SK-N-SH treated with all-trans-retinoic acid at 6 μM for 48 hours (cell line): Measurements from ENCODE around the gene WHRN.

Experiments used
- ATAC-seq: fragments of 200-7000 bp; cut with Tn5 transposase; 3 replicates; pipeline ENCODE4 v1.9.1; 2020; ENCODE audit warnings: mild to moderate bottlenecking, moderate library complexity
- ARNTL ChIP-seq: fragments of 450-650 bp; formaldehyde crosslinking; IDR thresholded peaks from 2 replicates; pipeline ENCODE4 v1.5.0; 2020; ENCODE audit warnings: low read depth, mild to moderate bottlenecking, moderate library complexity, borderline replicate concordance
- BACH2 ChIP-seq: fragments of 250-450 bp; sonication (Bioruptor Pico); IDR thresholded peaks from 2 replicates; pipeline ENCODE4 v1.9.0; 2021; ENCODE audit warnings: mild to moderate bottlenecking, borderline replicate concordance
- CSDC2 ChIP-seq: fragments of 250-450 bp; sonication (Bioruptor Pico); IDR thresholded peaks from 2 replicates; pipeline ENCODE4 v1.5.0; 2020; ENCODE audit warnings: mild to moderate bottlenecking, moderate library complexity
- ESRRG ChIP-seq: fragments of 250-450 bp; sonication (Bioruptor Pico); IDR thresholded peaks from 2 replicates; pipeline ENCODE4 v1.6.1; 2021; ENCODE audit warnings: mild to moderate bottlenecking
- GLIS3 ChIP-seq: fragments of 250-450 bp; sonication (Bioruptor Pico); IDR thresholded peaks from 2 replicates; pipeline ENCODE4 v1.5.0; 2020; ENCODE audit warnings: mild to moderate bottlenecking, moderate library complexity
- ISL1 ChIP-seq: fragments of 250-450 bp; sonication (Bioruptor Pico); IDR thresholded peaks from 2 replicates; pipeline ENCODE4 v2.1.2; 2022; ENCODE audit warnings: mild to moderate bottlenecking, moderate library complexity
- OSR1 ChIP-seq: fragments of 250-450 bp; sonication (Bioruptor Pico); IDR thresholded peaks from 2 replicates; pipeline ENCODE4 v1.8.0; 2022; ENCODE audit warnings: moderate library complexity, mild to moderate bottlenecking, inconsistent platforms
- RARB ChIP-seq: fragments of 250-450 bp; sonication (Bioruptor Pico); IDR thresholded peaks from 2 replicates; pipeline ENCODE4 v1.8.0; 2021; ENCODE audit warnings: mild to moderate bottlenecking, moderate library complexity
- SNAI2 ChIP-seq: fragments of 250-450 bp; sonication (Bioruptor Pico); IDR thresholded peaks from 2 replicates; pipeline ENCODE4 v1.5.0; 2020; ENCODE audit warnings: mild to moderate bottlenecking, moderate library complexity
- TCF4 ChIP-seq: fragments of 250-450 bp; sonication (Bioruptor Pico); IDR thresholded peaks from 2 replicates; pipeline ENCODE4 v1.8.0; 2021; ENCODE audit warnings: mild to moderate bottlenecking, moderate library complexity, borderline replicate concordance
- TOX ChIP-seq: fragments of 250-450 bp; sonication (Bioruptor Pico); IDR thresholded peaks from 2 replicates; pipeline ENCODE4 v1.8.0; 2021; ENCODE audit warnings: mild to moderate bottlenecking, moderate library complexity, borderline replicate concordance
- ZC3H10 ChIP-seq: fragments of 250-450 bp; sonication (Bioruptor Pico); IDR thresholded peaks from 2 replicates; pipeline ENCODE4 v1.5.1; 2021; ENCODE audit warnings: mild to moderate bottlenecking, moderate library complexity
- ZFP3 ChIP-seq: fragments of 250-450 bp; sonication (Bioruptor Pico); IDR thresholded peaks from 2 replicates; pipeline ENCODE4 v1.5.0; 2020; ENCODE audit warnings: mild to moderate bottlenecking, moderate library complexity
- ZFP30 ChIP-seq: fragments of 450-650 bp; formaldehyde crosslinking; IDR thresholded peaks from 2 replicates; pipeline ENCODE4 v1.5.0; 2022; ENCODE audit warnings: mild to moderate bottlenecking, moderate library complexity
- ZNF565 ChIP-seq: fragments of 450-650 bp; formaldehyde crosslinking; conservative IDR thresholded peaks from 2 replicates; pipeline ENCODE4 v1.5.0; 2020; ENCODE audit warnings: low read depth, mild to moderate bottlenecking, moderate library complexity
- ZNF8 ChIP-seq: fragments of 450-650 bp; formaldehyde crosslinking; IDR thresholded peaks from 2 replicates; pipeline ENCODE4 v1.5.0; 2020; ENCODE audit warnings: mild to moderate bottlenecking, moderate library complexity
- TF ChIP-seq, protein P1 (sequence below): fragments of 250-450 bp; sonication (Bioruptor Pico); IDR thresholded peaks from 2 replicates; pipeline ENCODE4 v1.8.0; 2021; ENCODE audit warnings: low read depth, mild to moderate bottlenecking, moderate library complexity, borderline replicate concordance
- TF ChIP-seq, protein P2 (sequence below): fragments of 250-450 bp; sonication (Bioruptor Pico); IDR thresholded peaks from 2 replicates; pipeline ENCODE4 v1.5.1; 2020; ENCODE audit warnings: low read depth, mild to moderate bottlenecking, moderate library complexity
- TF ChIP-seq, protein P3 (sequence below): fragments of 250-450 bp; sonication (Bioruptor Pico); IDR thresholded peaks from 2 replicates; pipeline ENCODE4 v1.8.0; 2020; ENCODE audit warnings: mild to moderate bottlenecking, moderate library complexity, borderline replicate concordance
- TF ChIP-seq, protein P4 (sequence below): fragments of 250-450 bp; sonication (Bioruptor Pico); IDR thresholded peaks from 2 replicates; pipeline ENCODE4 v1.5.0; 2020; ENCODE audit warnings: mild to moderate bottlenecking, moderate library complexity
- TF ChIP-seq, protein P5 (sequence below): fragments of 250-450 bp; sonication (Bioruptor Pico); IDR thresholded peaks from 2 replicates; pipeline ENCODE4 v1.5.1; 2021; ENCODE audit warnings: mild to moderate bottlenecking, moderate library complexity

Gene WHRN

DNA sequence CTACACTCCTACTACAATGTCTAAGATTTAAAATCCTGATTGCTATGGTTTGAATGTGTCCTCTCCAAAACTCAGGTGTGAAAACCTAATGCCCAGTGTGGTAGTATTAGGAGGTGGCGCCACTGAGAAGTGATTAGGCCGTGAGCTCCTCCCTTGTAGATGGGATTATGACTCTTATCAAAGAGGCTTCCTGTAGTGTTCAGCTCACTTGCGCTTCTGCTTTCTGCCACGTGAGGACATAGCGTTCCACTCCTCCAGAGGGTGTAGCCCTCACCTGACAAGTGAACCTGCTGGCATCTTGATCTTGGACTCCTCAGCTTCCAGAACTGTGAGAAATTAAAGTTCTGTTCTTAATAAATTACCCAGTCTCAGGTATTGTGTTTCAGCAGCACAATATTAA is 33.0 kb upstream of the WHRN start (continued):
- TF ChIP-seq, protein P1, sequence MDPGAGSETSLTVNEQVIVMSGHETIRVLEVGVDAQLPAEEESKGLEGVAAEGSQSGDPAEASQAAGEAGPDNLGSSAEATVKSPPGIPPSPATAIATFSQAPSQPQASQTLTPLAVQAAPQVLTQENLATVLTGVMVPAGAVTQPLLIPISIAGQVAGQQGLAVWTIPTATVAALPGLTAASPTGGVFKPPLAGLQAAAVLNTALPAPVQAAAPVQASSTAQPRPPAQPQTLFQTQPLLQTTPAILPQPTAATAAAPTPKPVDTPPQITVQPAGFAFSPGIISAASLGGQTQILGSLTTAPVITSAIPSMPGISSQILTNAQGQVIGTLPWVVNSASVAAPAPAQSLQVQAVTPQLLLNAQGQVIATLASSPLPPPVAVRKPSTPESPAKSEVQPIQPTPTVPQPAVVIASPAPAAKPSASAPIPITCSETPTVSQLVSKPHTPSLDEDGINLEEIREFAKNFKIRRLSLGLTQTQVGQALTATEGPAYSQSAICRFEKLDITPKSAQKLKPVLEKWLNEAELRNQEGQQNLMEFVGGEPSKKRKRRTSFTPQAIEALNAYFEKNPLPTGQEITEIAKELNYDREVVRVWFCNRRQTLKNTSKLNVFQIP (CRISPR knock-in tag), result no peak
- TF ChIP-seq ISL1 (CRISPR knock-in tag) (no peak), ZFP3 (CRISPR knock-in tag) (no peak), TOX (no peak), ESRRG (CRISPR knock-in tag) (no peak), BACH2 (no peak)

DNA sequence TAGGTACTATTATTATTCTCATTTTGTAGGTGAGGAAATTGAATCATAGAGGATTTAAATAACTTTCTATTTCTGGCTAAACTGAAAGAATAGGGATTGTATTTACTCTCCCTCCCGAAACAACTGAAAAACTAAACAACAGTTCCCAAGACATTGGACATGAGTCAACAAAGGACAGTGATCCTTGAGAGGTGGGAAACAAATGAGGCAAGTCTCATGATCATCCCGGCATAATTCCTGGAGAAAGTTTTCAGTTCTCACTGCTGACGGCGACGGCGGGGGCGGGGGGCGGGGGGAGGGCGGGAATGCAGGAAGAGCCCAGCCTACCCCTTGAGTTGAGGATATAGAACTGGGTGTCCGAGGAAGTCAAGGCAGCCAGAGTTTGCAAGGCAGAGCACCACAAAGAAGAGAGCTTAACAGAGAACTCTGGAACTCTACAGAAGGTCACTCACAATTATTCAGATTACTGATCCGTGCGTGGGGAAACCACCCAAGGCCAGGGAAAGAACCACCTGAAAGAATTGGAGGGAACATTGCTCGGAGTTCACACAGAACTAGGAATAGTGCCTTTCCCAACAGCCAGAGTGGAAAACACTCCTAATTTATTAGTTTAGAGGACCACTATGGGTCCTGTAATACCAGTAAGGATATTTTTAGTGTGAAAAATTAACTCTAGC is 27.4 kb upstream of the WHRN start:
- TF ChIP-seq CSDC2 (CRISPR knock-in tag) (no peak), TCF4 (CRISPR knock-in tag) (no peak), TOX (no peak), ZNF565 (CRISPR knock-in tag) (no peak), GLIS3 (CRISPR knock-in tag) (no peak), ZFP3 (CRISPR knock-in tag) (no peak), SNAI2 (no peak), ZNF8 (CRISPR knock-in tag) (no peak), OSR1 (CRISPR knock-in tag) (no peak), RARB (CRISPR knock-in tag) (no peak), BACH2 (no peak), ZC3H10 (no peak), ISL1 (CRISPR knock-in tag) (no peak), ZFP30 (CRISPR knock-in tag) (no peak), ESRRG (CRISPR knock-in tag) (no peak), ARNTL (CRISPR knock-in tag) (no peak)
- TF ChIP-seq, protein P2, sequence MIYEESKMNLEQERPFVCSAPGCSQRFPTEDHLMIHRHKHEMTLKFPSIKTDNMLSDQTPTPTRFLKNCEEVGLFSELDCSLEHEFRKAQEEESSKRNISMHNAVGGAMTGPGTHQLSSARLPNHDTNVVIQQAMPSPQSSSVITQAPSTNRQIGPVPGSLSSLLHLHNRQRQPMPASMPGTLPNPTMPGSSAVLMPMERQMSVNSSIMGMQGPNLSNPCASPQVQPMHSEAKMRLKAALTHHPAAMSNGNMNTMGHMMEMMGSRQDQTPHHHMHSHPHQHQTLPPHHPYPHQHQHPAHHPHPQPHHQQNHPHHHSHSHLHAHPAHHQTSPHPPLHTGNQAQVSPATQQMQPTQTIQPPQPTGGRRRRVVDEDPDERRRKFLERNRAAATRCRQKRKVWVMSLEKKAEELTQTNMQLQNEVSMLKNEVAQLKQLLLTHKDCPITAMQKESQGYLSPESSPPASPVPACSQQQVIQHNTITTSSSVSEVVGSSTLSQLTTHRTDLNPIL (CRISPR knock-in tag), result no peak
- TF ChIP-seq, protein P3, sequence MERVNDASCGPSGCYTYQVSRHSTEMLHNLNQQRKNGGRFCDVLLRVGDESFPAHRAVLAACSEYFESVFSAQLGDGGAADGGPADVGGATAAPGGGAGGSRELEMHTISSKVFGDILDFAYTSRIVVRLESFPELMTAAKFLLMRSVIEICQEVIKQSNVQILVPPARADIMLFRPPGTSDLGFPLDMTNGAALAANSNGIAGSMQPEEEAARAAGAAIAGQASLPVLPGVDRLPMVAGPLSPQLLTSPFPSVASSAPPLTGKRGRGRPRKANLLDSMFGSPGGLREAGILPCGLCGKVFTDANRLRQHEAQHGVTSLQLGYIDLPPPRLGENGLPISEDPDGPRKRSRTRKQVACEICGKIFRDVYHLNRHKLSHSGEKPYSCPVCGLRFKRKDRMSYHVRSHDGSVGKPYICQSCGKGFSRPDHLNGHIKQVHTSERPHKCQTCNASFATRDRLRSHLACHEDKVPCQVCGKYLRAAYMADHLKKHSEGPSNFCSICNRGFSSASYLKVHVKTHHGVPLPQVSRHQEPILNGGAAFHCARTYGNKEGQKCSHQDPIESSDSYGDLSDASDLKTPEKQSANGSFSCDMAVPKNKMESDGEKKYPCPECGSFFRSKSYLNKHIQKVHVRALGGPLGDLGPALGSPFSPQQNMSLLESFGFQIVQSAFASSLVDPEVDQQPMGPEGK (CRISPR knock-in tag), result no peak
- TF ChIP-seq, protein P4, sequence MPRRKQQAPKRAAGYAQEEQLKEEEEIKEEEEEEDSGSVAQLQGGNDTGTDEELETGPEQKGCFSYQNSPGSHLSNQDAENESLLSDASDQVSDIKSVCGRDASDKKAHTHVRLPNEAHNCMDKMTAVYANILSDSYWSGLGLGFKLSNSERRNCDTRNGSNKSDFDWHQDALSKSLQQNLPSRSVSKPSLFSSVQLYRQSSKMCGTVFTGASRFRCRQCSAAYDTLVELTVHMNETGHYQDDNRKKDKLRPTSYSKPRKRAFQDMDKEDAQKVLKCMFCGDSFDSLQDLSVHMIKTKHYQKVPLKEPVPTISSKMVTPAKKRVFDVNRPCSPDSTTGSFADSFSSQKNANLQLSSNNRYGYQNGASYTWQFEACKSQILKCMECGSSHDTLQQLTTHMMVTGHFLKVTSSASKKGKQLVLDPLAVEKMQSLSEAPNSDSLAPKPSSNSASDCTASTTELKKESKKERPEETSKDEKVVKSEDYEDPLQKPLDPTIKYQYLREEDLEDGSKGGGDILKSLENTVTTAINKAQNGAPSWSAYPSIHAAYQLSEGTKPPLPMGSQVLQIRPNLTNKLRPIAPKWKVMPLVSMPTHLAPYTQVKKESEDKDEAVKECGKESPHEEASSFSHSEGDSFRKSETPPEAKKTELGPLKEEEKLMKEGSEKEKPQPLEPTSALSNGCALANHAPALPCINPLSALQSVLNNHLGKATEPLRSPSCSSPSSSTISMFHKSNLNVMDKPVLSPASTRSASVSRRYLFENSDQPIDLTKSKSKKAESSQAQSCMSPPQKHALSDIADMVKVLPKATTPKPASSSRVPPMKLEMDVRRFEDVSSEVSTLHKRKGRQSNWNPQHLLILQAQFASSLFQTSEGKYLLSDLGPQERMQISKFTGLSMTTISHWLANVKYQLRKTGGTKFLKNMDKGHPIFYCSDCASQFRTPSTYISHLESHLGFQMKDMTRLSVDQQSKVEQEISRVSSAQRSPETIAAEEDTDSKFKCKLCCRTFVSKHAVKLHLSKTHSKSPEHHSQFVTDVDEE, result no peak
- TF ChIP-seq, protein P5, sequence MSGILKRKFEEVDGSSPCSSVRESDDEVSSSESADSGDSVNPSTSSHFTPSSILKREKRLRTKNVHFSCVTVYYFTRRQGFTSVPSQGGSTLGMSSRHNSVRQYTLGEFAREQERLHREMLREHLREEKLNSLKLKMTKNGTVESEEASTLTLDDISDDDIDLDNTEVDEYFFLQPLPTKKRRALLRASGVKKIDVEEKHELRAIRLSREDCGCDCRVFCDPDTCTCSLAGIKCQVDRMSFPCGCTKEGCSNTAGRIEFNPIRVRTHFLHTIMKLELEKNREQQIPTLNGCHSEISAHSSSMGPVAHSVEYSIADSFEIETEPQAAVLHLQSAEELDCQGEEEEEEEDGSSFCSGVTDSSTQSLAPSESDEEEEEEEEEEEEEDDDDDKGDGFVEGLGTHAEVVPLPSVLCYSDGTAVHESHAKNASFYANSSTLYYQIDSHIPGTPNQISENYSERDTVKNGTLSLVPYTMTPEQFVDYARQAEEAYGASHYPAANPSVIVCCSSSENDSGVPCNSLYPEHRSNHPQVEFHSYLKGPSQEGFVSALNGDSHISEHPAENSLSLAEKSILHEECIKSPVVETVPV (CRISPR knock-in tag), result no peak
- ATAC-seq, result no peak

DNA sequence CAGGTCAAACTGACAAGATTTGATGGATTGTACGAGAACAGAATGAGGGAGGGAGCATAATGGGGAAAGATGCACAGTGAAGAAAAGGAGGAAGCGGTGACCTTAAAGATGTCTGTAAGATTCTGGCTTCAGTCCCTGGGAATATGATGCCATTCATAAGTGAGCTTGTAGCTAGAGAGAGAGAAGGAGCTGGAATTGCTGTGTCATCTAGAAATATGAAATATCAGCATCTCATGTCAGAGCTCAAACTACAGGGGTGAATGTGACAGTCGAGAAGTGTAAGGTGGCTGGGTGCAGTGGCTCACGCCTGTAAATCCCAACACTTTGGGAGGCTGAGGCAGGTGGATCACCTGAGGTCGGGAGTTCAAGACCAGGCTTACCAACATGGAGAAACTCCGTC is 24.0 kb upstream of the WHRN start:
- no peak for ATAC-seq
- no peak for TF ChIP-seq ZFP3 (CRISPR knock-in tag)
- no peak for TF ChIP-seq ESRRG (CRISPR knock-in tag)
- TF ChIP-seq, protein P2 (CRISPR knock-in tag), result no peak
- TF ChIP-seq, protein P5 (CRISPR knock-in tag), result no peak
- TF ChIP-seq ZNF565 (CRISPR knock-in tag), result no peak
- TF ChIP-seq ZC3H10, result no peak
- no peak for TF ChIP-seq CSDC2 (CRISPR knock-in tag)
